Panc1 (cell line): ENCODE results near the gene AGRN. TPM values are rescaled to one million over a fixed set of nuclear protein-coding genes. Genes with fewer than 3 reads are reported as not detected.
"Not testable (repeated sequence)": the region's sequence is repeated elsewhere in the genome, so short reads cannot be mapped to it uniquely, and the experiment has no call there.

ENCODE experiments used
- ATAC-seq: fragments of 200-7000 bp; cut with Tn5 transposase; 2 replicates; pipeline ENCODE4 v1.9.1; 2020; ENCODE audit warnings: mild to moderate bottlenecking, moderate library complexity
- BruUV-seq: library from RNA; stranded (reverse); fragments of 400-500 nt; replicated peaks from 2 replicates; lab custom pipeline; 2021; lab: Mats Ljungman, UMichigan
- CTCF ChIA-PET: fragments of 300-600 bp; sonication (Branson Sonifier 250); formaldehyde crosslinking; loops from one replicate; lab custom pipeline; 2022; ENCODE audit warnings: antibody characterized with exemption; lab: Charles Lee
- POLR2A ChIA-PET: fragments of 300-600 bp; sonication (Branson Sonifier 250); formaldehyde crosslinking; loops from one replicate; lab custom pipeline; 2022; ENCODE audit warnings: antibody characterized with exemption; lab: Charles Lee
- DNase-seq: peaks from one replicate; pipeline ENCODE4 v3.0.0-alpha.2; 2010; ENCODE audit warnings: low read depth, low spot score
- H3K27ac ChIP-seq: 2 replicates; pipeline ENCODE4 v1.5.1; 2011; ENCODE audit warnings: mild to moderate bottlenecking, low read length, inconsistent platforms
- H3K27me3 ChIP-seq: fragments of 200-500 bp; sonication (Bioruptor generic); 2 replicates; pipeline ENCODE4 v1.6.0; 2014; ENCODE audit warnings: low read length, inconsistent platforms; ENCODE audit not compliant: control insufficient read depth, insufficient read depth
- H3K36me3 ChIP-seq: fragments of 200-500 bp; sonication (Bioruptor generic); 2 replicates; pipeline ENCODE4 v1.5.1; 2014; ENCODE audit warnings: inconsistent platforms, mild to moderate bottlenecking, low read length, moderate library complexity; ENCODE audit not compliant: control insufficient read depth, insufficient read depth
- H3K4me1 ChIP-seq: 2 replicates; pipeline ENCODE4 v1.5.1; 2011; ENCODE audit warnings: inconsistent platforms, mild to moderate bottlenecking, low read length, moderate library complexity; ENCODE audit not compliant: control insufficient read depth, insufficient read depth
- H3K4me3 ChIP-seq, 2 experiments: 2 replicates each; pipeline ENCODE4 v1.5.1; 2011 to 2012; ENCODE audit warnings: low read depth in 2 of 2, low read length in 2 of 2, mild to moderate bottlenecking in 2 of 2, inconsistent platforms in 1 of 2, moderate library complexity in 1 of 2
- H3K9me3 ChIP-seq: fragments of 200-500 bp; sonication (Bioruptor generic); 2 replicates; pipeline ENCODE4 v1.5.1; 2014; ENCODE audit warnings: low read depth, mild to moderate bottlenecking, inconsistent platforms, low read length, moderate library complexity; ENCODE audit not compliant: control insufficient read depth, insufficient read depth
- POLR2AphosphoS5 ChIP-seq: IDR thresholded peaks from 2 replicates; pipeline ENCODE4 v1.6.1; 2012; ENCODE audit warnings: mild to moderate bottlenecking, low read depth, low read length, moderate library complexity
- SIN3A ChIP-seq: IDR thresholded peaks from 2 replicates; pipeline ENCODE4 v1.6.1; 2012; ENCODE audit warnings: low read depth, mild to moderate bottlenecking, low read length, moderate library complexity, borderline replicate concordance; ENCODE audit not compliant: insufficient read depth
- TCF7L2 ChIP-seq: IDR thresholded peaks from 2 replicates; pipeline ENCODE4 v1.6.1; 2011; ENCODE audit warnings: mild to moderate bottlenecking, low read depth, low read length, inconsistent platforms
- in situ Hi-C: cut with HindIII; loops from 2 replicates; pipeline ENCODE4 v1.10.0; 2016; ENCODE audit warnings: low sequenced_read_pairs, low pct_unique_long_range_greater_than_20kb
- intact Hi-C: fragments of 100-400 bp; cut with micrococcal nuclease; formaldehyde crosslinking; loops from one replicate; pipeline ENCODE4 v1.10.0; 2022; ENCODE audit not compliant: unreplicated experiment
- total RNA-seq: library from RNA; stranded (reverse); gene quantifications from one replicate; pipeline ENCODE4 v1.2.1, GENCODE V29; 2021; ENCODE audit not compliant: unreplicated experiment
- TF ChIP-seq, protein P1 (sequence below), 2 experiments: IDR thresholded peaks; 2 replicates each; pipeline ENCODE4 v1.6.1; 2011 to 2012; ENCODE audit warnings: low read depth in 2 of 2, control low read depth in 1 of 2, low read length in 1 of 2, mild to moderate bottlenecking in 1 of 2, moderate library complexity in 1 of 2; ENCODE audit not compliant: insufficient read depth in 1 of 2
- TF ChIP-seq, protein P2 (sequence below): fragments of 450-650 bp; IDR thresholded peaks from 2 replicates; pipeline ENCODE4 v1.5.1; 2017; ENCODE audit warnings: mild to moderate bottlenecking

AGRN gene
- total RNA-seq, 1 experiment from 2014 or later = 153 TPM

DNA sequence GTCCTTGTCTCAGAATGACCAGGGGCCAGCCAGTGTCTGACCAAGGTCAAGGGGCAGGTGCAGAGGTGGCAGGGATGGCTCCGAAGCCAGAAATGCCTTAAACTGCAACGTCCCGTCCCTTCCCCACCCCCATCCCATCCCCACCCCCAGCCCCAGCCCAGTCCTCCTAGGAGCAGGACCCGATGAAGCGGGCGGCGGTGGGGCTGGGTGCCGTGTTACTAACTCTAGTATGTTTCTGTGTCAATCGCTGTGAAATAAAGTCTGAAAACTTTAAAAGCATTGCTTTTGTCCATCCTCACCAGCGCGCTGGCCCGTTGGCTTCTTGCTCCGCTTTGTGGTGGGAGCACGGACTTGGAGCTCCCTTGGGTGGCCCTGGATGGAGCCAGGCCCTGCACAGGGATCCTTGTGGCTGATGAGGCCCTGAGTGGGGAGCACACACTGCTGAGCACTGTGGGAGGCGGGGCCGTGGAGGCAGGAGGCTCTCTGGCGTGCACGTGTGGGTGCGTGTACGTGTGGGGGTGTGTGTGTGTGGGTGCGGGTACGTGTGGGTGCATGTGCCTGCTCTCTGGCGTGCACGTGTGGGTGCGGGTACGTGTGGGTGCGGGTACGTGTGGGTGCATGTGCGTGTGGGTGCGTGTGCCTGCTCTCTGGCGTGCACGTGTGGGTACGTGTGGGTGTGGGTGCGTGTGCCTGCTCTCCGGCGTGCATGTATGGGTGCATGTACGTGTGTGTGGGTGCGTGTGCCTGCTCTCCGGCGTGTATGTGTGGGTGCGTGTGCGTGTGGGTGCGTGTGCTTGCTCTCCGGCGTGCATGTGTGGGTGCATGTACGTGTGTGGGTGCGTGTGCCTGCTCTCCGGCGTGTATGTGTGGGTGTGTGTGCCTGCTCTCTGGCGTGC, 36.2 kb downstream of the AGRN start:
- intact Hi-C loops = no loop called here
- no TSS peak for BruUV-seq
- no peaks in the 10 kb centered on the region for H3K27me3 ChIP-seq
- no peak for TF ChIP-seq TCF7L2
- TF ChIP-seq POLR2AphosphoS5 = no peak
- ChIA-PET POLR2A (no interaction called here), CTCF (no interaction called here)
- in situ Hi-C loops = no loop called here
- peaks cover 11% of the 10 kb centered on the region; the same call in 1 of the 2 replicates for H3K4me1 ChIP-seq
- no peaks in the 10 kb centered on the region for H3K9me3 ChIP-seq
- ATAC-seq = no peak
- H3K27ac ChIP-seq = no peak overlapping the region
- no peak overlapping the region for H3K4me3 ChIP-seq
- DNase-seq = no peak
- H3K36me3 ChIP-seq = no peaks in the 10 kb centered on the region; the same call in 1 of the 2 replicates

DNA sequence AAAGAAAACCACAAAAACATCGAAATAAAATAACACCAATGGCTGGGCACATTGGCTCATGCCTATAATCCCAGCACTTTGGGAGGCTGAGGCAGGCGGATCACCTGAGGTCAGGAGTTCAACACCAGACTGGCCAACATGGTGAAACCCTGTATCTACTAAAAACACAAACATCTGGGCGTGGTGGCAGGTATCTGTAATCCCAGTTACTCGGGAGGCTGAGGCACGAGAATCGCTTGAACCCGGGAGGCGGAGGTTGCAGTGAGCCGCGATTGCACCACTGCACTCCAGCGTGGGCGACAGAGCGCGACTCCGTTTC, 37.8 kb downstream of the AGRN start:
- BruUV-seq, intact Hi-C loops, H3K27ac ChIP-seq, CTCF ChIA-PET, H3K27me3 ChIP-seq, H3K9me3 ChIP-seq, DNase-seq, ATAC-seq, in situ Hi-C loops, H3K4me3 ChIP-seq, H3K36me3 ChIP-seq: not testable (repeated sequence)
- H3K4me1 ChIP-seq = peaks cover 11% of the 10 kb centered on the region; the same call in 1 of the 2 replicates
- POLR2A ChIA-PET = interaction anchor here (0.6 kb wide), 1 partner anchor 64 kb away, joined by 3 read pairs; no protein-coding TSS in a partner anchor

DNA sequence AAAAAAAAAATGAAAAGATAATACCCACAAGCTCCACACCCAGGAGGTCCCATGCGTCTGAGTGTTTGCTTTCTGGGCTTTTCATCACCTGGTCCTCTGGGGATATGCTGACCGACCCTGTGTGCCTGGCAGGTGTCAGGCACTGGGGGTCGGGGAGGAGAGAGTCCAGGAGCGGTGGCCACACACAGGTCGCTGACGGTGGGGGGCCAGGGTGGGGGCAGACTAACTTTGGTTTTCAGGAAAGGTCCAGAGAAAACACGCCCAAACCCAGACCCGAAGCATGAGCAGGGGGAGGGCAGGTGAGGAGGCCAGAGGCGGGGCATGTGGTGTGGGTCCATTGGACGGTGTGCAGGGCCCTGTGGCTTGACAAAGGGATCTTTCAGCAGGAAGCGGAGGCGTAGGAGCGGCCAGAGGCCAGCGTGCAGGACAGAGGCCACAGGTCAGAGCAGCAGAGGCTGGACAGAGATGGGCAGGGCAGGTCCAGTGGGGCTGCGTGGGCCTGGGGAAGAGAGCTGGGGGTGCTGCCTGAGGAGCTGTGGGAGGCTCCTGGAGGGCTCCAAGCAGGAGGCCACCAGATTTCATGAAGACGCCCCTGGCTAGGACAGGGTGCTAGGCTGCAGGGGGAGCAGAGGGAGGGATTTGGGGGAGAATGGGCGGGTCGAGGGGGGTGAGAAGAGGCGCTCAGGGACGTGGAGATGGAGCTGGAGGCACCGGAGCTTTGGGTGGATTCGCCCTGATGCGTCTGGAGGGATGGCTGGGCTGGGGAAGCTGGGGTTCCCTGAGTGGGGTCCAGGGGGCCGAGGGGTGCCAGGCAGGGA, 38.4 kb downstream of the AGRN start:
- in situ Hi-C loops (no loop called here), intact Hi-C loops (no loop called here)
- ATAC-seq (peak; percentile 47), DNase-seq (no peak)
- Histone ChIP-seq H3K9me3 (no peaks in the 10 kb centered on the region), H3K36me3 (no peaks in the 10 kb centered on the region; the same call in 1 of the 2 replicates), H3K27ac (0 out of 2 replicates have a peak overlapping the region, but pooled peaks have one; percentile 13), H3K27me3 (no peaks in the 10 kb centered on the region), H3K4me3 (peak overlapping the region; percentile 57 to 80), H3K4me1 (peaks cover 13% of the 10 kb centered on the region; the same call in 1 of the 2 replicates)
- TF ChIP-seq, protein P1, sequence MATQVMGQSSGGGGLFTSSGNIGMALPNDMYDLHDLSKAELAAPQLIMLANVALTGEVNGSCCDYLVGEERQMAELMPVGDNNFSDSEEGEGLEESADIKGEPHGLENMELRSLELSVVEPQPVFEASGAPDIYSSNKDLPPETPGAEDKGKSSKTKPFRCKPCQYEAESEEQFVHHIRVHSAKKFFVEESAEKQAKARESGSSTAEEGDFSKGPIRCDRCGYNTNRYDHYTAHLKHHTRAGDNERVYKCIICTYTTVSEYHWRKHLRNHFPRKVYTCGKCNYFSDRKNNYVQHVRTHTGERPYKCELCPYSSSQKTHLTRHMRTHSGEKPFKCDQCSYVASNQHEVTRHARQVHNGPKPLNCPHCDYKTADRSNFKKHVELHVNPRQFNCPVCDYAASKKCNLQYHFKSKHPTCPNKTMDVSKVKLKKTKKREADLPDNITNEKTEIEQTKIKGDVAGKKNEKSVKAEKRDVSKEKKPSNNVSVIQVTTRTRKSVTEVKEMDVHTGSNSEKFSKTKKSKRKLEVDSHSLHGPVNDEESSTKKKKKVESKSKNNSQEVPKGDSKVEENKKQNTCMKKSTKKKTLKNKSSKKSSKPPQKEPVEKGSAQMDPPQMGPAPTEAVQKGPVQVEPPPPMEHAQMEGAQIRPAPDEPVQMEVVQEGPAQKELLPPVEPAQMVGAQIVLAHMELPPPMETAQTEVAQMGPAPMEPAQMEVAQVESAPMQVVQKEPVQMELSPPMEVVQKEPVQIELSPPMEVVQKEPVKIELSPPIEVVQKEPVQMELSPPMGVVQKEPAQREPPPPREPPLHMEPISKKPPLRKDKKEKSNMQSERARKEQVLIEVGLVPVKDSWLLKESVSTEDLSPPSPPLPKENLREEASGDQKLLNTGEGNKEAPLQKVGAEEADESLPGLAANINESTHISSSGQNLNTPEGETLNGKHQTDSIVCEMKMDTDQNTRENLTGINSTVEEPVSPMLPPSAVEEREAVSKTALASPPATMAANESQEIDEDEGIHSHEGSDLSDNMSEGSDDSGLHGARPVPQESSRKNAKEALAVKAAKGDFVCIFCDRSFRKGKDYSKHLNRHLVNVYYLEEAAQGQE (IDR thresholded peaks at IDR 0.05; ENCODE audit: insufficient read depth in 1 of 2, low read depth in 2 of 2, low read length in 1 of 2) = no peak
- TF ChIP-seq POLR2AphosphoS5 (no peak), TCF7L2 (no peak), SIN3A (no peak)
- TF ChIP-seq, protein P2, sequence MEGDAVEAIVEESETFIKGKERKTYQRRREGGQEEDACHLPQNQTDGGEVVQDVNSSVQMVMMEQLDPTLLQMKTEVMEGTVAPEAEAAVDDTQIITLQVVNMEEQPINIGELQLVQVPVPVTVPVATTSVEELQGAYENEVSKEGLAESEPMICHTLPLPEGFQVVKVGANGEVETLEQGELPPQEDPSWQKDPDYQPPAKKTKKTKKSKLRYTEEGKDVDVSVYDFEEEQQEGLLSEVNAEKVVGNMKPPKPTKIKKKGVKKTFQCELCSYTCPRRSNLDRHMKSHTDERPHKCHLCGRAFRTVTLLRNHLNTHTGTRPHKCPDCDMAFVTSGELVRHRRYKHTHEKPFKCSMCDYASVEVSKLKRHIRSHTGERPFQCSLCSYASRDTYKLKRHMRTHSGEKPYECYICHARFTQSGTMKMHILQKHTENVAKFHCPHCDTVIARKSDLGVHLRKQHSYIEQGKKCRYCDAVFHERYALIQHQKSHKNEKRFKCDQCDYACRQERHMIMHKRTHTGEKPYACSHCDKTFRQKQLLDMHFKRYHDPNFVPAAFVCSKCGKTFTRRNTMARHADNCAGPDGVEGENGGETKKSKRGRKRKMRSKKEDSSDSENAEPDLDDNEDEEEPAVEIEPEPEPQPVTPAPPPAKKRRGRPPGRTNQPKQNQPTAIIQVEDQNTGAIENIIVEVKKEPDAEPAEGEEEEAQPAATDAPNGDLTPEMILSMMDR = no peak
- ChIA-PET POLR2A (interaction anchor here (0.6 kb wide), 1 partner anchor 64 kb away, joined by 3 read pairs; no protein-coding TSS in a partner anchor), CTCF (no interaction called here)
- no TSS peak for BruUV-seq
